Measurements from ENCODE around the gene RASA3.
"Not testable (repeated sequence)": the region's sequence is repeated elsewhere in the genome, so short reads cannot be mapped to it uniquely, and the experiment has no call there.

The RASA3 gene

DNA sequence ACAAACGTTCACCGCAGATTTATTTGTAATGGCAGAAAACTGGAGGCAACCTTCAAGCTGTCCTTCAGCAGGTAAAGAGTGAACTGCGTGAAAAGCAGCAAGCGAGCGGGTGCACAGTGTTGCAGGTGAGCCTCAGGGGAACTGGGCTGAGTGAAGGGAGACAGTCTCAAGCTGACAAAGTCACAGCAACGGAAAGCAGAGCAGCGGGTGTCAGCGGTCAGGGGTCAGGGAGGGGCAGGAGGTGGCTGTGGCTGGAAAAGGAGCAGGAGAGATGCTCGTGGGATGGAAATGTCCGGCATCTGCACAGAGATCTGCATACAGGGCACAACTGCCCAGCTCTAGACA lies 8.5 kb upstream of the RASA3 start:
- FAIRE-seq (no peak), DNase-seq (ENCODE audit: insufficient read length, low spot score) (no peak)
- TF ChIP-seq, protein P1, sequence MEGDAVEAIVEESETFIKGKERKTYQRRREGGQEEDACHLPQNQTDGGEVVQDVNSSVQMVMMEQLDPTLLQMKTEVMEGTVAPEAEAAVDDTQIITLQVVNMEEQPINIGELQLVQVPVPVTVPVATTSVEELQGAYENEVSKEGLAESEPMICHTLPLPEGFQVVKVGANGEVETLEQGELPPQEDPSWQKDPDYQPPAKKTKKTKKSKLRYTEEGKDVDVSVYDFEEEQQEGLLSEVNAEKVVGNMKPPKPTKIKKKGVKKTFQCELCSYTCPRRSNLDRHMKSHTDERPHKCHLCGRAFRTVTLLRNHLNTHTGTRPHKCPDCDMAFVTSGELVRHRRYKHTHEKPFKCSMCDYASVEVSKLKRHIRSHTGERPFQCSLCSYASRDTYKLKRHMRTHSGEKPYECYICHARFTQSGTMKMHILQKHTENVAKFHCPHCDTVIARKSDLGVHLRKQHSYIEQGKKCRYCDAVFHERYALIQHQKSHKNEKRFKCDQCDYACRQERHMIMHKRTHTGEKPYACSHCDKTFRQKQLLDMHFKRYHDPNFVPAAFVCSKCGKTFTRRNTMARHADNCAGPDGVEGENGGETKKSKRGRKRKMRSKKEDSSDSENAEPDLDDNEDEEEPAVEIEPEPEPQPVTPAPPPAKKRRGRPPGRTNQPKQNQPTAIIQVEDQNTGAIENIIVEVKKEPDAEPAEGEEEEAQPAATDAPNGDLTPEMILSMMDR (IDR thresholded peaks at IDR 0.05; ENCODE audit: insufficient read depth, missing control alignments) = no peak

- no peak for FAIRE-seq
Observed at GRCh38 chr13:114140131-114140905, 7.9 kb upstream of the RASA3 start.

GRCh38 chr13:114136576-114136975 lies 4.2 kb upstream of the RASA3 start:
- TF ChIP-seq, protein P1 (IDR thresholded peaks at IDR 0.05; ENCODE audit: insufficient read depth, missing control alignments) = no peak
- DNase-seq (ENCODE audit: insufficient read length, low spot score) (no peak), FAIRE-seq (no peak)

More at GRCh38 chr13:114140131-114140905, 7.9 kb upstream of the RASA3 start:
- TF ChIP-seq, protein P1 (IDR thresholded peaks at IDR 0.05; ENCODE audit: insufficient read depth, missing control alignments) = no peak
- DNase-seq (ENCODE audit: insufficient read length, low spot score) = no peak

DNA sequence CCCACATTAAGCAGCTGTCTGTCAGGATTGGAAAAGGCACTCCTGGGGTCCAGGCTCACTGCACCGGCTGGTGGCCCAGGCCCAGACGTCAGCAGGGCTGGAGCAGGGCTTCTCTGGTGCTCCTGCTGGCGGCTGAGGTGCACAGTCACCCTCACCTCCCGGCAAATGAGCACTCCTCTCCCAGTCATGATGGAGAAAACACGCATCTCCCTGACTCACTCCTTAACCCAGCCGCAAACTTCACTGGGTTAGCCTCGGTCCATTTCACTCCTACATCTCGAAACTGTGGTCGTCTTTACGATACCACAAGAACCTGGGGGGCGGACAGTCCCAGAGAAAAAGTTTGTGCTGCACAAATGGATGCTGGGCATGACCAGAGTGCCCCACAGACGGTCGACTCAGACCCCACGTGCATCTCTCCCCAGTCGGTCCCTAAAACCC lies 3.3 kb upstream of the RASA3 start:
- no peak for FAIRE-seq
- TF ChIP-seq, protein P1 (IDR thresholded peaks at IDR 0.05; ENCODE audit: insufficient read depth, missing control alignments) = no peak
- DNase-seq (ENCODE audit: insufficient read length, low spot score) = no peak

- FAIRE-seq (no peak), DNase-seq (ENCODE audit: insufficient read length, low spot score) (no peak)
- TF ChIP-seq, protein P1 (IDR thresholded peaks at IDR 0.05; ENCODE audit: insufficient read depth, missing control alignments) = no peak
Observed at GRCh38 chr13:114134944-114135610, 2.7 kb upstream of the RASA3 start.

DNA sequence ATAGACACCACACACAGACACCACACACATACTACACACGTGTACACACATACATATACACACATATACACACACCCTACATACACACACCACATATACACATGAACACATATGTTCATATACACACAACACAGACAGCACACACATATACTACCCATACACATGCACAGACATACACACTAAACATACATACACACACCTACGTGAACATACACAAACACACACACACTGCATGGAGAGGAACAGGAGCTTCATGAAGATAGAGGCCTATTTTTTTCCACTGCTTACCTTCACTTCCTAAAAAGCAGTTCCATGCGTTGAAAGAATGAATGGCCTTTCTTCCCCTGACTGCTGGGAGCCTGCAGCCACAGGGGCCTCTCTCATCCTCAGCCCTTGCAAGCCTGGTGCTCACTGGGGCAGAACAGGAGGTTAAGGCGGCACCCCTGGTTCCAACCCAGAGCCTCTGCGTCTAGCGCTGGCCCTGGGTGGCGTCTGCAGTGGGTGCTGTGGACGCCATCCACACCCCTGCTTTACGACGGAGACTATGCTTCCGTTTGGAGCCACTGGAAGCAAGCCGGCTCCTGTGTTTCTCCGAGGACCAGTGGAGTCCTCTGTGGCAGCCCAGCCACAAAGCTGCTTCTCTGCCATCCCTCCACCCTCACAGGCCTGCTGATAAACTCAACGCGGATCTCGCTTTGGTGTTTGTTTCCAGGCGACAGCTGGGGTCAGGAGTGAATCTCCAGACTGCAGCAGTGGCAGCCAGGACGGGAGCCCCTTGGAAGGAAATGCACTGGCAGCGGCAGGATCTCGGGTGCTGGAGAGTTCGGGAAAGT lies 1.9 kb upstream of the RASA3 start:
- no peak for DNase-seq (ENCODE audit: insufficient read length, low spot score)
- TF ChIP-seq, protein P1 (IDR thresholded peaks at IDR 0.05; ENCODE audit: insufficient read depth, missing control alignments) = no peak
- no peak for FAIRE-seq

GRCh38 chr13:114133552-114133951 lies 1.1 kb upstream of the RASA3 start:
- FAIRE-seq; DNase-seq (ENCODE audit: insufficient read length, low spot score): not testable (repeated sequence)

DNA sequence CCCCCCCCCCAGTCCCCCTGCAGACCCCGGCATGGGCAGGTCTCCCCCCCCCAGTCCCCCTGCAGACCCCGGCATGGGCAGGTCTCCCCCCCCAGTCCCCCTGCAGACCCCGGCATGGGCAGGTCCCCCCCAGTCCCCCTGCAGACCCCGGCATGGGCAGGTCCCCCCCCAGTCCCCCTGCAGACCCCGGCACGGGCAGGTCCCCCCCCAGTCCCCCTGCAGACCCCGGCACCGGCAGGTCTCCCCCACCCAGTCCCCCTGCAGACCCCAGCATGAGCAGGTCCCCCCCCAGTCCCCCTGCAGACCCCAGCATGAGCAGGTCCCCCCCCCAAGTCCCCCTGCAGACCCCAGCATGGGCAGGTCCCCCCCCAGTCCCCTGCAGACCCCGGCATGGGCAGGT lies 703 bp upstream of the RASA3 start:
- not testable (repeated sequence) for DNase-seq (ENCODE audit: insufficient read length, low spot score); FAIRE-seq
